Activated naive CD8-positive, alpha-beta T cell treated with anti-CD3 and anti-CD28 coated beads for 36 hours (primary cell): ENCODE measurements around the gene SDHA. TPM values are rescaled to one million over a fixed set of nuclear protein-coding genes. Genes with fewer than 3 reads are reported as not detected.
"Not testable (repeated sequence)": the region's sequence is repeated elsewhere in the genome, so short reads cannot be mapped to it uniquely, and the experiment has no call there.

ENCODE experiments used
- DNase-seq: peaks from one replicate; pipeline ENCODE4 v3.0.0; 2021
- H3K27ac Mint-ChIP-seq: one replicate; pipeline ENCODE4 v1.8.0; 2022; ENCODE audit warnings: mild to moderate bottlenecking, moderate library complexity, mixed read lengths
- H3K27me3 Mint-ChIP-seq: one replicate; pipeline ENCODE4 v1.8.0; 2022; ENCODE audit warnings: mild to moderate bottlenecking, mixed read lengths
- H3K36me3 Mint-ChIP-seq: one replicate; pipeline ENCODE4 v1.8.0; 2021; ENCODE audit warnings: mild to moderate bottlenecking, mixed read lengths
- H3K4me1 Mint-ChIP-seq: one replicate; pipeline ENCODE4 v1.8.0; 2021; ENCODE audit warnings: mixed read lengths
- H3K4me3 Mint-ChIP-seq: one replicate; pipeline ENCODE4 v1.8.0; 2022; ENCODE audit warnings: mild to moderate bottlenecking, moderate library complexity, mixed read lengths
- H3K9me3 Mint-ChIP-seq: one replicate; pipeline ENCODE4 v1.8.0; 2022; ENCODE audit warnings: mixed read lengths
- total RNA-seq, 2 experiments: library from RNA; stranded (reverse); gene quantifications; one replicate each; pipeline ENCODE4 v1.2.3, GENCODE V29; 2021

The SDHA gene
- total RNA-seq, 2 experiments from 2014 or later = 146 to 149 TPM

DNA sequence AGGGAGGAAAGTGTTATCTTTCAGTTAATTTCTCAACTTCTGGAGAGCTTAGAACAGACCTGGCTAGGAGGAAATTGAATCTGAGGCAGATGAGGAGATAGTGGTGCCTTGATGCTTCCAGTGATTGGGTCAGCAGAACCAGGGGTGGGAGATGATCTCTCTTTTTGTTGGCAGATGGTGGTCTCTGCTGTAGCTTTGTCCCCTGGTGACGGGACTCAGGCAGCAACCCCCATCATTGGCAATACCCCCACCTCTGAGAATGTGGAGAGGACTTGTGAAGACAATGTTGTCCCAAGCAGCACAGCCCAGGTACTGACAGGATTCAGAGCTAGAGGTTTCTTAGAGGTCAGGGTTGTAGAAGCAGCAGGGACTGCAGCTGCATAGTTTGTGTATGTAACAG is 49.6 kb downstream of the SDHA start:
- Mint-ChIP-seq H3K36me3 (peaks cover 9% of the 10 kb centered on the region), H3K27ac (no peak overlapping the region), H3K4me3 (no peak overlapping the region), H3K9me3 (no peaks in the 10 kb centered on the region), H3K4me1 (peaks cover 15% of the 10 kb centered on the region), H3K27me3 (no peaks in the 10 kb centered on the region)
- no peak for DNase-seq

GRCh38 chr5:270340-270739 is 52.2 kb downstream of the SDHA start:
- DNase-seq = no peak
- no peaks in the 10 kb centered on the region for H3K9me3 Mint-ChIP-seq
- H3K4me3 Mint-ChIP-seq = peak overlapping the region; percentile 90
- peaks cover 17% of the 10 kb centered on the region for H3K36me3 Mint-ChIP-seq
- peak overlapping the region; percentile 92 for H3K27ac Mint-ChIP-seq
- H3K4me1 Mint-ChIP-seq = peaks cover 35% of the 10 kb centered on the region
- H3K27me3 Mint-ChIP-seq = no peaks in the 10 kb centered on the region

- H3K4me1 Mint-ChIP-seq = peaks cover 35% of the 10 kb centered on the region
- DNase-seq, H3K9me3 Mint-ChIP-seq, H3K27me3 Mint-ChIP-seq: not testable (repeated sequence)
- H3K4me3 Mint-ChIP-seq = peak overlapping the region; percentile 90
- peaks cover 15% of the 10 kb centered on the region for H3K36me3 Mint-ChIP-seq
- H3K27ac Mint-ChIP-seq = peak overlapping the region; percentile 82
Measured at GRCh38 chr5:271828-272167, 53.7 kb downstream of the SDHA start.

GRCh38 chr5:273091-273490 is 55.0 kb downstream of the SDHA start:
- H3K27me3 Mint-ChIP-seq, H3K9me3 Mint-ChIP-seq, DNase-seq: not testable (repeated sequence)
- peak overlapping the region; percentile 79 for H3K4me3 Mint-ChIP-seq
- peak overlapping the region; percentile 49 for H3K27ac Mint-ChIP-seq
- H3K4me1 Mint-ChIP-seq = peaks cover 35% of the 10 kb centered on the region
- H3K36me3 Mint-ChIP-seq = peaks cover 15% of the 10 kb centered on the region

GRCh38 chr5:273491-273890 is 55.4 kb downstream of the SDHA start:
- H3K4me3 Mint-ChIP-seq = peak overlapping the region; percentile 79
- peaks cover 15% of the 10 kb centered on the region for H3K36me3 Mint-ChIP-seq
- DNase-seq, H3K27me3 Mint-ChIP-seq, H3K9me3 Mint-ChIP-seq: not testable (repeated sequence)
- peaks cover 36% of the 10 kb centered on the region for H3K4me1 Mint-ChIP-seq
- peak overlapping the region; percentile 31 for H3K27ac Mint-ChIP-seq

DNA sequence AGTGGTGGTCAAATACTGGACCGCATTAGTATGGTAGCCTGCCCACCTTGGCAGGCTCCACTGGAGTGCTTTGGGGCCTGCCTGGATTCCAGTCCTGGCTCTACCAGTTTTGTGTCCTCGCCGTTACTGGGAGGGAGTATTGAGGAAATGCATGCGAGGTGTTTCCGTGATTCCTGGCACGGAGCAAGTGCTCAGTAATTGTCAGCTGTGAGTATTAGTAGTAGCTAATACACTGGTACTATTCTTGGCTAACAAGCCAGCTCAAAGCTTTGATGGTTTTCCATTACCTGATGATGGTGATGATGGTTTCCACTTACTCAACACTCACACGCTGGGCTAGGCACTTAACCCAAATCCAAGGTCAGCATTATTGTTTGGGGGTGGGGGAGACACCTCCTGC is 56.2 kb downstream of the SDHA start:
- not testable (repeated sequence) for H3K27ac Mint-ChIP-seq, H3K9me3 Mint-ChIP-seq, H3K27me3 Mint-ChIP-seq, DNase-seq, H3K4me3 Mint-ChIP-seq
- H3K36me3 Mint-ChIP-seq = peaks cover 15% of the 10 kb centered on the region
- H3K4me1 Mint-ChIP-seq = peaks cover 36% of the 10 kb centered on the region

- H3K4me1 Mint-ChIP-seq = peaks cover 42% of the 10 kb centered on the region
- H3K27ac Mint-ChIP-seq = no peak overlapping the region
- H3K4me3 Mint-ChIP-seq = no peak overlapping the region
- peaks cover 25% of the 10 kb centered on the region for H3K36me3 Mint-ChIP-seq
- no peaks in the 10 kb centered on the region for H3K27me3 Mint-ChIP-seq
- no peaks in the 10 kb centered on the region for H3K9me3 Mint-ChIP-seq
- no peak for DNase-seq
Measured at GRCh38 chr5:278646-279045, 60.5 kb downstream of the SDHA start.

GRCh38 chr5:279051-279665 is 61.0 kb downstream of the SDHA start:
- peaks cover 40% of the 10 kb centered on the region for H3K4me1 Mint-ChIP-seq
- not testable (repeated sequence) for H3K9me3 Mint-ChIP-seq, H3K27ac Mint-ChIP-seq, H3K27me3 Mint-ChIP-seq, H3K4me3 Mint-ChIP-seq, DNase-seq
- peaks cover 25% of the 10 kb centered on the region for H3K36me3 Mint-ChIP-seq

GRCh38 chr5:285991-286557 is 68.0 kb downstream of the SDHA start:
- no peak overlapping the region for H3K27ac Mint-ChIP-seq
- no peaks in the 10 kb centered on the region for H3K9me3 Mint-ChIP-seq
- H3K36me3 Mint-ChIP-seq = peaks cover 40% of the 10 kb centered on the region
- no peak overlapping the region for H3K4me3 Mint-ChIP-seq
- DNase-seq = no peak
- H3K4me1 Mint-ChIP-seq = peaks cover 32% of the 10 kb centered on the region
- no peaks in the 10 kb centered on the region for H3K27me3 Mint-ChIP-seq

GRCh38 chr5:290200-290599 is 72.1 kb downstream of the SDHA start:
- not testable (repeated sequence) for DNase-seq, H3K27ac Mint-ChIP-seq, H3K27me3 Mint-ChIP-seq, H3K4me3 Mint-ChIP-seq, H3K9me3 Mint-ChIP-seq
- peaks cover 10% of the 10 kb centered on the region for H3K4me1 Mint-ChIP-seq
- H3K36me3 Mint-ChIP-seq = peaks cover 22% of the 10 kb centered on the region

DNA sequence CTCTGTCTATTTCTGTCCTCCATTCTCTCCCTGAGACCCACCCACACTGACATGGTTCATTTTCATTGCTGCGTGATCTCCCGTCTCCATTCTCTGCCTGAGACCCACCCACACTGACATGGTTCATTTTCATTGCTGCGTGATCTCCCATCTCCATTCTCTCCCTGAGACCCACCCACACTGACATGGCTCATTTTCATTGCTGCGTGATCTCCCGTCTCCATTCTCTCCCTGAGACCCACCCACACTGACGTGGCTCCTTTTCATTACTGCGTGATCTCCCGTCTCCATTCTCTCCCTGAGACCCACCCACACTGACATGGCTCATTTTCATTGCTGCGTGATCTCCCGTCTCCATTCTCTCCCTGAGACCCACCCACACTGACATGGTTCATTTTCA is 73.2 kb downstream of the SDHA start:
- H3K4me3 Mint-ChIP-seq, H3K27me3 Mint-ChIP-seq, DNase-seq, H3K9me3 Mint-ChIP-seq, H3K27ac Mint-ChIP-seq: not testable (repeated sequence)
- Mint-ChIP-seq H3K4me1 (peaks cover 13% of the 10 kb centered on the region), H3K36me3 (peaks cover 22% of the 10 kb centered on the region)

GRCh38 chr5:294788-295187 is 76.7 kb downstream of the SDHA start:
- Mint-ChIP-seq H3K36me3 (peaks cover 14% of the 10 kb centered on the region), H3K4me1 (peaks cover 23% of the 10 kb centered on the region)
- H3K4me3 Mint-ChIP-seq, H3K9me3 Mint-ChIP-seq, H3K27ac Mint-ChIP-seq, H3K27me3 Mint-ChIP-seq, DNase-seq: not testable (repeated sequence)

- not testable (repeated sequence) for H3K9me3 Mint-ChIP-seq, DNase-seq, H3K27ac Mint-ChIP-seq, H3K4me3 Mint-ChIP-seq, H3K27me3 Mint-ChIP-seq
- peaks cover 21% of the 10 kb centered on the region for H3K4me1 Mint-ChIP-seq
- peaks cover 14% of the 10 kb centered on the region for H3K36me3 Mint-ChIP-seq
Measured at GRCh38 chr5:296207-296606, 78.1 kb downstream of the SDHA start.

- DNase-seq = peak; percentile 8
- H3K27me3 Mint-ChIP-seq = not testable (repeated sequence)
Measured at GRCh38 chr5:296954-297353, 78.8 kb downstream of the SDHA start.

DNA sequence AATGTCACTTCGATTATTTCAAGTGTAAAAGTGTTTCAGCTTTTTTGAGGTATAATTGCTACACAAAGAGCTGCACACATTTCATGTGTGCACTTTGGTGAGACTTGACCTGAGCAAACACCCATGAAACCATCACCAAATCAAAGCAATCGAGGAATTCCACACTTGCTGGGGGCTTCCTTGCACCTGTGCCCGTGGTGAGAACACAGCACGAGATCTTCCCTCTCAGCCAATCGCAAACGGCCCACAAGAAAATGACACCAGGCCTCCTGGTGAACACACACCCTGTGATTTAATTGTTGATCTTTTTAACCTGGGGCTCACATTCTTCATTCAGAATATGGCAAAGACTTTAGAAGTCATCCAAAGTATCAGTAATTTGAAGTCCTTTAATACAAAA is 79.3 kb downstream of the SDHA start:
- not testable (repeated sequence) for H3K4me3 Mint-ChIP-seq, H3K9me3 Mint-ChIP-seq, H3K27me3 Mint-ChIP-seq, DNase-seq, H3K36me3 Mint-ChIP-seq
- Mint-ChIP-seq H3K27ac (peak overlapping the region; percentile 58), H3K4me1 (peaks cover 30% of the 10 kb centered on the region)

More at GRCh38 chr5:296954-297353, 78.8 kb downstream of the SDHA start:
- H3K36me3 Mint-ChIP-seq, H3K9me3 Mint-ChIP-seq, H3K27ac Mint-ChIP-seq, H3K4me3 Mint-ChIP-seq: not testable (repeated sequence)
- peaks cover 25% of the 10 kb centered on the region for H3K4me1 Mint-ChIP-seq

DNA sequence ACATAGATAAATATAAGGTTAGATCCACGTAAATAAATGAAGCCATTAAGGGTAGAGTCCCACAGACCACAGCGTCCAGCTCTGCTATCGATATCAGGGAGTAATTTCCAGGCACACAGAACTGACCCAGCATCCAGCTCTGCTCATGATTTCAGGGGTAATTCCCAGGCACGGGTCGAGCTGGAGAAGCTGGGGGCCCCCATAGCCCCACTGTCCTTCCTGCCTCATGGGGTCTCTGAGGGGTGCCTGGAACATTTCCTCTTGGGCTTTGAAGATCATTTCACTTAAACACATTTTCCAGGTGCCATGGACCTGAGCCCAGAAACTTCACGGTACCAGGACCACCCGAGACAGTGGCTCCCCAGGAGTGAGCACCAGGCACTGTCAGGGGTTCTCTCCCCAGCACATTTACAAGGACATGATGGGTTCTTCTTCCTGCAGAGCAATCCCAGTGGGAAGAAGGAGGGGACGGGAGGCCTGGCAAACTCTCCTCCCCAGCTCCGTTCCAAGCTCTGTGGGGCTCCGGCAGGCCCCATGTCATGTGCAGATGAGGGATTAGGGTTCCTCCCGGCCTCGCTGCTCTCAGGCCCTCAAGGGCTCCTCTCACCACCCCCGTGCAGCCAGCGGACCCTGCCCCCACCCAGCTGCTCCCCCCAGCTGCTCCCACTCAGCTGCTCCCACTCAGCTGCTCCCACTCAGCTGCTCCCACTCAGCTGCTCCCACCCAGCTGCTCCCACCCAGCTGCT is 80.0 kb downstream of the SDHA start:
- H3K27ac Mint-ChIP-seq, DNase-seq, H3K9me3 Mint-ChIP-seq, H3K27me3 Mint-ChIP-seq, H3K4me3 Mint-ChIP-seq, H3K36me3 Mint-ChIP-seq: not testable (repeated sequence)
- H3K4me1 Mint-ChIP-seq = peaks cover 31% of the 10 kb centered on the region
